HG02852 (cell line): ENCODE measurements around the gene LDLRAD3.

Source experiments
- ATAC-seq: cut with Tn5 transposase; IDR thresholded peaks from one replicate; pipeline ENCODE4 v1.9.1; 2021; ENCODE audit warnings: mild to moderate bottlenecking, moderate library complexity; ENCODE audit not compliant: unreplicated experiment

LDLRAD3 gene

DNA sequence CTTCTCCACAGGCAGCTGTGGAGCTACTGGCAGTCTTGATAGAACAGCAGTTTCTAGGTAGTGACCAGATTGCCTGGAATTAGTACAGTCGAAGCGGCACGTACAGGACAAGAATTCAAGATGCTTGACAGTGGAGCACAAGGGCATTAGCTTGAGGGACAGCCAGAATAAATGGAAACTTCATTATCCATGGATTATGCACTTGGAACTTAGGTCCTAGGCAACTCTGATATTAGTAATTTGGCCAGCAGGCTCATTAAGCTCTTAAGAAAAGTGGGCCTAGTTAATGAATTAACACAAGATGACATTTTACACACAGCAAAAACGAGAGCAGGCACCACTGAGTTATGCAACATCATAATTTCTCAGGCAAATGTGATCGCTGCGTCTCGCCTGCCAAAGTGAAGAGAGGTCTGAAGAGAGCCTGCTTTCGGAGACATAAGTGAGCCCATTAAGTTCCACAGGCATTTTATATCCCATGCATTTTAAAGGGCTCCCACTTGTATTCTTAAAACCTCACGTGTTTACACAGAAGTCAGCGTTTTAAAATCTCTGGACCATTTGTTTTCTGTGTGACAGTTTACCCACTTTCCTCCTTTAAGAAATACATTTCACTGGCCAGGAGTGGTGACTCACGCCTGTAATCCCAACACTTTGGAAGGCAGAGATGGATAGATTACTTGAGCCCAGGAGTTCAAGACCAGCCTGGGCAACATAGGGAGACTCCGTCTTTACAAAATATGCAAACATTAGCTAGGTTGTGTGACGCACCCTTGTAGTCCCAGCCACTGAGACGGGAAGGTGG, 279.2 kb downstream of the LDLRAD3 start:
- ATAC-seq: no peak

DNA sequence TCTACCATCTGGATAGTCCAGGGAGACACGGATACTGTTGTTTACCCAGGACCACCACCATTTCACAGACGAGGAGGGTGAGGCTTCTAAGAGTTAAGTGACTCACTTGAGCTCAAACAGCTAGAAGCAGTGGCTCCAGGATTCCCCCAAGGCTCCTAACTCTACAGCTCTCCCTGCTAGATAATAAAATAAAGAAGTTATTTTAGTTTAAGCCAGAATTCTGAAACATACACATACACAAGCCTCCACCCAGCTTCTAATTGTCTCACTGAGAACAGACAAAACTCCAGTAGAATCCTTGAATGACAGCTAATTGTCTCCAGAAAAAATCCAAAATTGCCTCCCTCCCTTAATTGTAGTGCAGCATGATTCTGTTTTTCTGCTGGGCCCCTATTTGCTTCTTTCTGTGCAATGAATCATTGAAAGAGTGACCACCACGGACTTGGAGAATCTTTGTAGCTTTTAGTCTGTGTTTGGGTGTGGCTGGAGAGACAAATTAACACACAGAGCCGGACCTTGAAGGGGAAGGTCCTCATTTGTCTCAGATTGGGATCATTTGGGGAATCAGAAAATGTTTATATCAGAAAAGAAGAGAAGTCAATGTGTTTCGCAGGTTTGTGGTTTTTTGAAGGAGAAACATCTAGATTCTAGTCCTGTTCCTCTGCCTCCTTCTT, 280.5 kb downstream of the LDLRAD3 start:
- no peak for ATAC-seq

DNA sequence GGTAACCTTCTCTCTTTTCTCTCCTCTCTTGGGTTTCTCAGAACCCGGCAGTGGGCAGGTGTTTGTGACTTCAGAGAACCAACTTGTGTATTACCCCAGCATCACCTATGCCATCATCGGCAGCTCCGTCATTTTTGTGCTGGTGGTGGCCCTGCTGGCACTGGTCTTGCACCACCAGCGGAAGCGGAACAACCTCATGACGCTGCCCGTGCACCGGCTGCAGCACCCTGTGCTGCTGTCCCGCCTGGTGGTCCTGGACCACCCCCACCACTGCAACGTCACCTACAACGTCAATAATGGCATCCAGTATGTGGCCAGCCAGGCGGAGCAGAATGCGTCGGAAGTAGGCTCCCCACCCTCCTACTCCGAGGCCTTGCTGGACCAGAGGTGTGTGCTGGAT, 283.2 kb downstream of the LDLRAD3 start:
- no peak for ATAC-seq

DNA sequence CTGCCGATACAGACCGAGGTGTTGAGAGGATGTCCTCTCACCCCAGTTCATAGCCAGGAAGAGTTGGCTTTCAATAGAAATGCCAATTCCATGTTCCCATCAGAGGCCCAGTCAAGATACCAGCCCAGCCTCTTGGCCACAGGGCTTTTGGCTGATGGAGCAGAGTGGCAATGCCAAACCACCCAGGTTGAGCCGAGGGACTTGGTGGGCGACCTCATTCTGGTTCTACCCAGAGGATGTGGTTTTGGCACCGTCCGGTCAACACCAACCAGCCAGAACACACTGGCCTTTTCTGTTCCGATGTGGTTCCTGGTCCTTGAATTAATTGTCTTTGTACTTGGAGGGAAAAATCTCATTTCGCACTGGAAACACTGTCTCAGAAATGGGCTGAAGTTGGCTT, 284.8 kb downstream of the LDLRAD3 start:
- no peak for ATAC-seq

DNA sequence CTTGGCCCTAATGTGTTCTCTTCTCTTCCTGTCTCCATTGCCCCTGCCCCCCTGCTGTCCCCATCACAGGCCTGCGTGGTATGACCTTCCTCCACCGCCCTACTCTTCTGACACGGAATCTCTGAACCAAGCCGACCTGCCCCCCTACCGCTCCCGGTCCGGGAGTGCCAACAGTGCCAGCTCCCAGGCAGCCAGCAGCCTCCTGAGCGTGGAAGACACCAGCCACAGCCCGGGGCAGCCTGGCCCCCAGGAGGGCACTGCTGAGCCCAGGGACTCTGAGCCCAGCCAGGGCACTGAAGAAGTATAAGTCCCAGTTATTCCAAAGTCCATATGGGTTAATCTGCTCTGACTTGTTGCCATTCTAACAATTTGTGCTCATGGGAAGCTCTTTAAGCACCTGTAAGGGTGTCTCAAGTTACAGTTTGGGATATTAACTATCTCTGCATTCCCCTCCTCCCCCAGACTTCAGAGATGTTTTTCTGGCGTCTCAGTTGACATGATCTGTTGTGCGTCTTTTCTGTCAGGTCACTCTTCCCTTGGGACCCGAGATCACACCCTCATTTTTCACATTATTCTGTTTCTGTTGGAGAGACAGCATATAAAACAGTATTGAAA, 285.3 kb downstream of the LDLRAD3 start:
- no peak for ATAC-seq

DNA sequence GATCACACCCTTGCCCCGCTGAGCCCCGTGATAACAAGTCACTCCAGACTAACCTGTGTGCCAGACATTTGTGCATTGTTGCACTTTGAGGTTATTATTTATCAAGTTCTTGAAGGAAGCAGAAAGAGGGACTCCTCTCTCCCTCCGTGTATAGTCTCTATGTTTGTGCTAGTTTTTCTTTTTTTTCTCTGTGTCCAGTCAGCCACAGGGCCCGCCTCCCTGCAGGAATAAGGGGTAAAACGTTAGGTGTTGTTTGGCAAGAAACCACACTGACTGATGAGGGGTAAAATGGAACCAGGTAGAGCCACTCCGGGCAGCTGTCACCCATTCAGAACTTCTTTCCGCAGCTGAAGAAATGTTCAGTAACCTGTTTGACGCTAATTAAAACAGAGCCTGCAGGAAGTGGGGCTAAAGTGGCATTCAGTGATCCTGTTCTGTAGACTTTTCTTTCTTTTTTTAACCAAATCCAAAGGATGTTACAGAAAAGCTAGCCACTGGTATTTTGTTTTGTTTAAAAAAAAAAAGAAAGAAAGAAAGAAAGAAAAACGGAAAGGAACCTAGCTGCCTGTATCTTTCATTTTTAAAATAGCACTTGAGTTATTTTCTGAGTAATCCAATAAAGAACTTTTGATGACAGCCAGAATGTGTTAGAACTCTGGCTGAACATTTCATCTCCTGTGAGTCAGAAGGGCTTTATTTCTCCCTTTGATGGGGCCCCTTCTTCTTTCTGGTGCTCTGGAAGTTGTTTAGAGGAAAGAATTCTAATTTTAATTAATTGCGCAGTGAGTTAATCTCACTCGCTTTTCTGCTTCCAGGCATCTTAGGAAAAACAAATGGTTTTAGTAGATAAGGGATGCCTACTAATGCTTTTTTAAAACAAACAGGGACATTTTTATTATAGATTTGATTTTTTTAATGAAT, 287.2 kb downstream of the LDLRAD3 start:
- ATAC-seq: no peak

GRCh38 chr11:36233204-36233603, 289.3 kb downstream of the LDLRAD3 start:
- ATAC-seq: no peak

- no peak for ATAC-seq
Observed at GRCh38 chr11:36234825-36235224, 291.0 kb downstream of the LDLRAD3 start.

DNA sequence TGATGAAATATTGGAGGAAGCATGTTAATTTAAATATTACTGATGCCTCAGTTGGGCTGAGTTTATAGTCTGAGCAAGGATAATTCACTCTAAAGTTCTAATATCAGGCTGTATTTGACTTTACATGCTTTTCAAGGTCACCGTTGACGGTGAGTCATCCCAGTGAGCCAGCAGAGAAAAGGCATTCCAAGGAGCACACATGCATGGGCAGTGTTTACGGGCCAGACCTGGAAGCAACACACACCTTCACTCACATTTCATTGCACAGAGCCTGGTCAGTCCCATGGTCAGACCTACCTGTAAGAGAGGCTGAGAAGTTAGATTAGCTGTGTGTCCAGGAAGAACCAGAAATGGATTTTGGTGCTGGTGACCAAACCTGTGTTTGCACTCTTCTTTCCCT, 291.9 kb downstream of the LDLRAD3 start:
- no peak for ATAC-seq

DNA sequence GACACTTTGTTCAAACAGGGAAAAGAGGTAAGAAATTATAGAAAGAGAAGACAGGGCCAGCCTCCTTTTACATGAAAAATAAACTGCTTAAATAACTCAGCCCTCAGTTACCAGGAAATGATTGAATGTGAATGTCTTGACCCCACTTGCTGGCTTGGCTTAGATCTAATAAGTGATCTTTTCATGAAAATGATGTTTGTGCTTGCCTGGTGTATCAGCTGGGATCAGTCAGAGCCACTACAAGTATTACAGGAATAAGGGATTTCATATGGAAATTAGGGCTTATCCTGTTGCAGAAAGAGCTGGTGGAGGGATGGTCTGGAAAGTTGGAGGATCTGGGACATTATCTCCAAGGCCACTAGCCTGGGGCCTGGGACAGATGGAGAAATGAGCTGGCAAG, 293.5 kb downstream of the LDLRAD3 start:
- no peak for ATAC-seq

DNA sequence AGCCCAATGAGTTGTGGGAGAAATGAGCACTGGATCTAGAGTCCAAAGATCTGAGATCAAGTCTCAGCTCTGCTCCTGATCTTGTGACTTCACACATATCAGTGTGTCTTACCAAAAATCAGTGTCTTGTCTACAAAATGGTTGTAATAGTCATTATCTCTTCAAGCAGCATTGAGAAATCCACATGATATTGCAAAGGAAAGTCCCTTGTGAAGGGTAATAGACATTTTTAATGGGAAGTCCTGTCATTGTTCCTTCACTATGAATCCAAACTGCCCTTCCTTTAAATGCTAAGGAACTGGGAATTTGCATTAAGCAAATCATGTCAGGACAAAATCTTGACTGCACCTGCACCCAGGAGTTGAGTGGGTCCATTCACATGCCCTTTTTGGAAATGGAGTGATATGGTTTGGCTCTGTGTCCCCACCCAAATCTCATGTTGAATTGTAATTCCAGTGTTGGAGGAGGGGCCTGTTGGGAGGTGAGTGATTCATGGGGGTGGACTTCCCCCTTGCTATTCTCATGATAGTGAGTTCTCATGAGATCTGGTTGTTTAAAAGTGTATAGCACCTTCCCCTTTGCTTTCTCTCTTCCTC, 294.3 kb downstream of the LDLRAD3 start:
- ATAC-seq: no peak

DNA sequence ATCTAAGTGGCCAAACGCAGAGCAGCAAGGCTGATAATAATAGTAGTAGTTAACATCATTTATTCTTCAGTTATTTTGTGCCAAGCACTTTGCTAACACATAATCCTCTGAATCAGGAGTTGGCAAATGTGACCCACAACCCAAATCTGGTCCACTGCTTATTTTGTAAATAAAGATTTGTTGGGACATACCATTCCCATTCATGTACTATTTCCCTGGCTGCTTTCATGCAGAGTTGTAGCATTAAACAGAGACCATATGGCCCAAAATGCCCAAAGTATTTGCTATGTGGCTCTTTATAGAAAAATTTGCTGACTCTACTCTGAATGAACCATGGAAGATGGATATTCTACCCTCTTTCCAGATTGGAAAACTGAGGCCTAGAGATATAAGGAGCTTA, 295.0 kb downstream of the LDLRAD3 start:
- ATAC-seq: no peak

GRCh38 chr11:36239636-36240035, 295.8 kb downstream of the LDLRAD3 start:
- no peak for ATAC-seq

- ATAC-seq: no peak
Observed at GRCh38 chr11:36240173-36240572, 296.3 kb downstream of the LDLRAD3 start.

DNA sequence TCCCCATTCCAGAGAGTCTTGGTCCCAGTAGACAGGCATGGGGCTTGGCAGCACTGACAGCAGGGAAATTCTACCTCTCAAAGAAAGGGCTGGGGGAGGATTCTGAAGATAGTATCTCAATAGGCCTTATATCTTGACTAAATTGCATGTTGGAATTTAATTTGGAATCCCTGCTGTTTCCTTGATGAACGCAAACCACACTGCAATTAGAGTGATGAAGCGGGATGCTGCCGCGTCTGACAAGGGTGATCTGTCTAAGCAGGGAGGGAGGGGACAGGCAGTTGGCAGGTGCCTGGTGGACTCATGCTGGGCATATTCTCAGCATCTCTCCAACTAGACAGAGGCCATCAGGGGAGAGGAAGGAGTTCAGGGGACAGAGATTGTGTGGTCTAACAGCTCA, 296.9 kb downstream of the LDLRAD3 start:
- ATAC-seq: no peak

DNA sequence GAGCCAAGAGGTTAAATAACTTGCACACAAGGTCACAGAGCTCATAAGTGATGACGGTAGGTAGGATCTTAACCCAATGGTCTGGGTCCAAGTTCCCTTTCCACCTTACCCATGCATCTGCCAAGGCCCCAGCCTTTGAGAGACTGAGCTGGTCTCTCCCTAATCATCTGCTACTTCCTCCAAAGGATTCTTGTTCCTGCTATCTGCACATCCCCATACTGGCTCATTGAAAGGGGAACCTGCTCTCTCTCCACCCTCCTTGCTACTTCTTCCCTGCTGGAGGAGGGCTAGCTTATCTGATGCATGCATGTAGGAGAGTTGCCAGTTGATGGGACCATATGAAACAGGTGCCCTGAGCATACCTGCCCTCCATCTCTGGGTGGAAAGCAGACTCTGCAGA, 297.6 kb downstream of the LDLRAD3 start:
- ATAC-seq: no peak

GRCh38 chr11:36243641-36244040, 299.8 kb downstream of the LDLRAD3 start:
- ATAC-seq: no peak

- no peak for ATAC-seq
Observed at GRCh38 chr11:36247493-36247892, 303.6 kb downstream of the LDLRAD3 start.

DNA sequence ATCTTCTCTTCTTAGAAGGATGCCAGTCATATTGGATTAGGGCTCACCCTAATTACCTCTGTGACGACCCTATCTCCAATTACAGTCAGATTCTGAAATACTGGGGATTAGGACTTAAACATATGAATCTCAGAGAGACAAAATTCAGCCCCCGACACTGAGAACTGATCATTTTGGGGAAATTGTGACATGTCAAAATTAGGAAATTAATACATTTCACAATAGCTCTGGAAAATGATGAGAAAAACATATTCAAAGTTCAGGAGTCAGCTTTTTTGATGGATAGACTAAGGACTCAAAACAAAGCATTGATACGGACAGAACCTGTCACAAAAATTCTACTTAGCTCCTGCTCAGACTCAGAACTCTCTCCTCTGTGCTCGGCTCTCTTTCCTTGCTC, 304.6 kb downstream of the LDLRAD3 start:
- ATAC-seq: no peak

GRCh38 chr11:36249246-36249645, 305.4 kb downstream of the LDLRAD3 start:
- ATAC-seq: no peak

- no peak for ATAC-seq
Observed at GRCh38 chr11:36251823-36252222, 308.0 kb downstream of the LDLRAD3 start.
